Liver (tissue), 9 donors: ENCODE results near the gene IGF2BP3. TPM values are rescaled to one million over a fixed set of nuclear protein-coding genes. Genes with fewer than 3 reads are reported as not detected.

ENCODE experiments used
- DNase-seq: peaks from one replicate; pipeline ENCODE4 v3.0.0-alpha.2; 2017; ENCODE audit warnings: low spot score
- H3K27ac ChIP-seq, 2 donors: one replicate each; pipeline ENCODE4 v1.7.0; 2013; ENCODE audit warnings: inconsistent platforms in 2 of 2, low read length in 2 of 2, control low read depth in 1 of 2, low read depth in 1 of 2, mild to moderate bottlenecking in 1 of 2
- H3K27me3 ChIP-seq, 4 donors: one replicate each; pipeline versions ENCODE4 v1.6.1 to v1.7.0; 2013; ENCODE audit warnings: low read length in 3 of 4, inconsistent platforms in 1 of 4, mild to moderate bottlenecking in 1 of 4, moderate library complexity in 1 of 4; ENCODE audit not compliant: control insufficient read depth in 4 of 4, insufficient read depth in 4 of 4
- H3K36me3 ChIP-seq, 4 donors: one replicate each; pipeline versions ENCODE4 v1.6.1 to v1.7.0; 2013; ENCODE audit warnings: low read length in 3 of 4, mild to moderate bottlenecking in 3 of 4, low read depth in 1 of 4, moderate library complexity in 1 of 4; ENCODE audit not compliant: control insufficient read depth in 4 of 4, insufficient read depth in 3 of 4
- H3K4me1 ChIP-seq, 4 donors: one replicate each; pipeline versions ENCODE4 v1.6.1 to v1.7.0; 2013; ENCODE audit warnings: low read length in 3 of 4, mild to moderate bottlenecking in 3 of 4, moderate library complexity in 1 of 4; ENCODE audit not compliant: control insufficient read depth in 4 of 4, insufficient read depth in 4 of 4
- H3K4me3 ChIP-seq, 3 donors: one replicate each; pipeline versions ENCODE4 v1.6.1 to v1.7.0; 2013; ENCODE audit warnings: low read length in 3 of 3, control low read depth in 1 of 3, low read depth in 1 of 3, mild to moderate bottlenecking in 1 of 3
- H3K9ac ChIP-seq, 2 donors: one replicate each; pipeline ENCODE4 v1.7.0; 2013; ENCODE audit warnings: low read length in 2 of 2, mild to moderate bottlenecking in 2 of 2, moderate library complexity in 2 of 2, control low read depth in 1 of 2, low read depth in 1 of 2
- H3K9me3 ChIP-seq, 4 donors: one replicate each; pipeline versions ENCODE4 v1.6.1 to v1.7.0; 2013; ENCODE audit warnings: low read length in 3 of 4; ENCODE audit not compliant: control insufficient read depth in 4 of 4
- CTCF ChIP-seq: fragments of 150-350 bp; IDR thresholded peaks from 2 replicates; pipeline ENCODE4 v1.5.1; 2017; ENCODE audit warnings: improper control_type of control experiment, low read depth, low read length; ENCODE audit not compliant: missing input control
- FOXA1 ChIP-seq: IDR thresholded peaks from 2 replicates; pipeline ENCODE4 v1.6.1; 2016; ENCODE audit warnings: antibody characterized with exemption
- FOXA2 ChIP-seq: IDR thresholded peaks from 2 replicates; pipeline ENCODE4 v1.6.1; 2016; ENCODE audit warnings: antibody characterized with exemption
- GABPA ChIP-seq, 2 donors: IDR thresholded peaks in 1 of 2; conservative IDR thresholded peaks in 1 of 2; 2 replicates each; pipeline ENCODE4 v1.6.1; 2016; ENCODE audit warnings: antibody characterized with exemption in 2 of 2, mild to moderate bottlenecking in 1 of 2, moderate library complexity in 1 of 2
- HNF4A ChIP-seq, 2 donors: conservative IDR thresholded peaks; 2 replicates each; pipeline ENCODE4 v1.6.1; 2016; ENCODE audit warnings: antibody characterized with exemption in 2 of 2, mild to moderate bottlenecking in 2 of 2
- HNF4G ChIP-seq: IDR thresholded peaks from 2 replicates; pipeline ENCODE4 v1.6.1; 2016; ENCODE audit warnings: antibody characterized with exemption
- JUND ChIP-seq, 2 donors: IDR thresholded peaks; 2 replicates each; pipeline ENCODE4 v1.6.1; 2016; ENCODE audit warnings: antibody characterized with exemption in 2 of 2
- NR2F2 ChIP-seq: IDR thresholded peaks from 2 replicates; pipeline ENCODE4 v1.6.1; 2016; ENCODE audit warnings: antibody characterized with exemption
- RAD21 ChIP-seq, 2 donors: IDR thresholded peaks; 2 replicates each; pipeline ENCODE4 v1.6.1; 2016; ENCODE audit warnings: antibody characterized with exemption in 2 of 2, mild to moderate bottlenecking in 2 of 2
- SP1 ChIP-seq: IDR thresholded peaks from 2 replicates; pipeline ENCODE4 v1.6.1; 2018; ENCODE audit warnings: antibody characterized with exemption, mild to moderate bottlenecking
- TAF1 ChIP-seq: conservative IDR thresholded peaks from 2 replicates; pipeline ENCODE4 v1.6.1; 2016; ENCODE audit warnings: antibody characterized with exemption, mild to moderate bottlenecking
- YY1 ChIP-seq: IDR thresholded peaks from 2 replicates; pipeline ENCODE4 v1.6.1; 2016; ENCODE audit warnings: antibody characterized with exemption, mild to moderate bottlenecking
- ZBTB33 ChIP-seq: IDR thresholded peaks from 2 replicates; pipeline ENCODE4 v1.6.1; 2016; ENCODE audit warnings: antibody characterized with exemption
- WGBS: extraction: QIAGEN DNeasy Blood & Tissue Kit; methylation state at CpG from one replicate; pipeline ENCODE4 v1.1.7; 2013; 5-methylcytosine and 5-hydroxymethylcytosine counted together
- polyA plus RNA-seq, 2 donors: library from polyadenylated mRNA; stranded (reverse) in 1 of 2; unstranded in 1 of 2; fragments of 200-250 nt in 1 of 2; fragments of >200 nt in 1 of 2; fragmentation: Nextera tagmentation in 1 of 2; extraction: Ambion mirVana in 1 of 2; gene quantifications; one replicate each; pipeline versions ENCODE4 v1.2.1 to v1.2.3, GENCODE V29; 2013 to 2015
- total RNA-seq, 2 donors: library from RNA; depleted of rRNA; stranded (reverse); fragments of >200 nt; gene quantifications; one replicate each; pipeline ENCODE4 v1.2.3, GENCODE V29; 2014
- TF ChIP-seq, protein P1 (sequence below): IDR thresholded peaks from 2 replicates; pipeline ENCODE4 v1.6.1; 2016; ENCODE audit warnings: antibody characterized with exemption
- TF ChIP-seq, protein P2 (sequence below): IDR thresholded peaks from 2 replicates; pipeline ENCODE4 v1.6.1; 2016; ENCODE audit warnings: antibody characterized with exemption, mild to moderate bottlenecking
- TF ChIP-seq, protein P3 (sequence below): IDR thresholded peaks from 2 replicates; pipeline ENCODE4 v1.6.1; 2016; ENCODE audit warnings: antibody characterized with exemption
- donor health status: healthy.
- donor health status: healthy.
- donor health status: healthy.
- donor health status: healthy.
- donor health status: healthy.

The IGF2BP3 gene
- total and polyA plus RNA-seq, 4 donors: 0.17 to 28.4 (median 0.23) TPM; not detected in 1

GRCh38 chr7:23462846-23463245 lies 7.4 kb downstream of the IGF2BP3 start (continued):
- TF ChIP-seq ZBTB33: no peak
- TF ChIP-seq, protein P1, sequence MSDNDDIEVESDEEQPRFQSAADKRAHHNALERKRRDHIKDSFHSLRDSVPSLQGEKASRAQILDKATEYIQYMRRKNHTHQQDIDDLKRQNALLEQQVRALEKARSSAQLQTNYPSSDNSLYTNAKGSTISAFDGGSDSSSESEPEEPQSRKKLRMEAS: no peak

GRCh38 chr7:23458044-23458443 lies 12.2 kb downstream of the IGF2BP3 start:
- Histone ChIP-seq H3K4me3 (no peak overlapping the region), H3K9me3 (no peaks in the 10 kb centered on the region), H3K27me3 (peaks cover 0 to 10% (median 7%) of the 10 kb centered on the region in 4 donors), H3K36me3 (no peaks in the 10 kb centered on the region), H3K9ac (no peak overlapping the region), H3K27ac (no peak overlapping the region), H3K4me1 (no peaks in the 10 kb centered on the region)
- DNase-seq: no peak
- WGBS: 90% methylated on average over 3 of the region's 3 CpGs
- TF ChIP-seq, protein P1: no peak
- TF ChIP-seq HNF4A (conservative IDR thresholded peaks at IDR 0.05) (no peak), JUND (IDR thresholded peaks at IDR 0.05) (no peak), NR2F2 (no peak), RAD21 (IDR thresholded peaks at IDR 0.05) (no peak), HNF4G (no peak), FOXA1 (no peak), FOXA2 (no peak), ZBTB33 (no peak), YY1 (no peak), SP1 (no peak), GABPA (IDR thresholded peaks at IDR 0.05 in 1 of 2, conservative IDR thresholded peaks at IDR 0.05 in 1 of 2) (no peak), CTCF (no peak), TAF1 (no peak)
- TF ChIP-seq, protein P2, sequence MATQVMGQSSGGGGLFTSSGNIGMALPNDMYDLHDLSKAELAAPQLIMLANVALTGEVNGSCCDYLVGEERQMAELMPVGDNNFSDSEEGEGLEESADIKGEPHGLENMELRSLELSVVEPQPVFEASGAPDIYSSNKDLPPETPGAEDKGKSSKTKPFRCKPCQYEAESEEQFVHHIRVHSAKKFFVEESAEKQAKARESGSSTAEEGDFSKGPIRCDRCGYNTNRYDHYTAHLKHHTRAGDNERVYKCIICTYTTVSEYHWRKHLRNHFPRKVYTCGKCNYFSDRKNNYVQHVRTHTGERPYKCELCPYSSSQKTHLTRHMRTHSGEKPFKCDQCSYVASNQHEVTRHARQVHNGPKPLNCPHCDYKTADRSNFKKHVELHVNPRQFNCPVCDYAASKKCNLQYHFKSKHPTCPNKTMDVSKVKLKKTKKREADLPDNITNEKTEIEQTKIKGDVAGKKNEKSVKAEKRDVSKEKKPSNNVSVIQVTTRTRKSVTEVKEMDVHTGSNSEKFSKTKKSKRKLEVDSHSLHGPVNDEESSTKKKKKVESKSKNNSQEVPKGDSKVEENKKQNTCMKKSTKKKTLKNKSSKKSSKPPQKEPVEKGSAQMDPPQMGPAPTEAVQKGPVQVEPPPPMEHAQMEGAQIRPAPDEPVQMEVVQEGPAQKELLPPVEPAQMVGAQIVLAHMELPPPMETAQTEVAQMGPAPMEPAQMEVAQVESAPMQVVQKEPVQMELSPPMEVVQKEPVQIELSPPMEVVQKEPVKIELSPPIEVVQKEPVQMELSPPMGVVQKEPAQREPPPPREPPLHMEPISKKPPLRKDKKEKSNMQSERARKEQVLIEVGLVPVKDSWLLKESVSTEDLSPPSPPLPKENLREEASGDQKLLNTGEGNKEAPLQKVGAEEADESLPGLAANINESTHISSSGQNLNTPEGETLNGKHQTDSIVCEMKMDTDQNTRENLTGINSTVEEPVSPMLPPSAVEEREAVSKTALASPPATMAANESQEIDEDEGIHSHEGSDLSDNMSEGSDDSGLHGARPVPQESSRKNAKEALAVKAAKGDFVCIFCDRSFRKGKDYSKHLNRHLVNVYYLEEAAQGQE: no peak
- TF ChIP-seq, protein P3, sequence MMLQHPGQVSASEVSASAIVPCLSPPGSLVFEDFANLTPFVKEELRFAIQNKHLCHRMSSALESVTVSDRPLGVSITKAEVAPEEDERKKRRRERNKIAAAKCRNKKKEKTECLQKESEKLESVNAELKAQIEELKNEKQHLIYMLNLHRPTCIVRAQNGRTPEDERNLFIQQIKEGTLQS: no peak
